Measurements from ENCODE around the gene TCAP.

The TCAP gene

DNA sequence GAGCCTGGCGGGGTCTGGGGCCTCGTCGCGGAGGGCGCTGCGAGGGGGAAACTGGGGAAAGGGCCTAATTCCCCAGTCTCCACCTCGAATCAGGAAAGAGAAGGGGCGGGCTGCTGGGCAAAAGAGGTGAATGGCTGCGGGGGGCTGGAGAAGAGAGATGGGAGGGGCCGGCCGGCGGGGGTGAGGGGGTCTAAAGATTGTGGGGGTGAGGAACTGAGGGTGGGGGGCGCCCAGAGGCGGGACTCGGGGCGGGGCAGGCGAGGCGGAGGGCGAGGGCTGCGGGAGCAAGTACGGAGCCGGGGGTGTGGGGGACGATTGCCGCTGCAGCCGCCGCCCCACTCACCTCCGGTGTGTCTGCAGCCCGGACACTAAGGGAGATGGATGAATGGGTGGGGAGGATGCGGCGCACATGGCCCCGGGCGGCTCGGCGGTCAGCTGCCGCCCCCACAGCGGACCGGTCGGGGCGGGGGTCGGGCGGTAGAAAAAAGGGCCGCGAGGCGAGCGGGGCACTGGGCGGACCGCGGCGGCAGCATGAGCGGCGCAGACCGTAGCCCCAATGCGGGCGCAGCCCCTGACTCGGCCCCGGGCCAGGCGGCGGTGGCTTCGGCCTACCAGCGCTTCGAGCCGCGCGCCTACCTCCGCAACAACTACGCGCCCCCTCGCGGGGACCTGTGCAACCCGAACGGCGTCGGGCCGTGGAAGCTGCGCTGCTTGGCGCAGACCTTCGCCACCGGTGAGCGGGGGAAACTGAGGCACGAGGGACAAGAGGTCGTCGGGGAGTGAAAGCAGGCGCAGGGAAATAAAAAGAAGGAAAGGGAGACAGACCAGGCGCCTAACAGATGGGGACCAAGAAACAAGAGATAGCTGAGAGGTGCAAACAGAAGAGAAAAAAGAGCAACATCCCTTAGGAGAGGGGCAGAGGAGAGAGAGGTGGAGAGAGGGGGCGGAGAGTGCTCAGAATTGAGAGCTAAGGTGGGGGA, 3.1 kb downstream of the TCAP start, which contains the start of gene PNMT:
Gene PNMT (plus strand): TSS at position 509 of the 980 bp plus-strand sequence. CDS start 23 bp downstream, at position 532.
- DNase-seq = peak; percentile 53 to 68

DNA sequence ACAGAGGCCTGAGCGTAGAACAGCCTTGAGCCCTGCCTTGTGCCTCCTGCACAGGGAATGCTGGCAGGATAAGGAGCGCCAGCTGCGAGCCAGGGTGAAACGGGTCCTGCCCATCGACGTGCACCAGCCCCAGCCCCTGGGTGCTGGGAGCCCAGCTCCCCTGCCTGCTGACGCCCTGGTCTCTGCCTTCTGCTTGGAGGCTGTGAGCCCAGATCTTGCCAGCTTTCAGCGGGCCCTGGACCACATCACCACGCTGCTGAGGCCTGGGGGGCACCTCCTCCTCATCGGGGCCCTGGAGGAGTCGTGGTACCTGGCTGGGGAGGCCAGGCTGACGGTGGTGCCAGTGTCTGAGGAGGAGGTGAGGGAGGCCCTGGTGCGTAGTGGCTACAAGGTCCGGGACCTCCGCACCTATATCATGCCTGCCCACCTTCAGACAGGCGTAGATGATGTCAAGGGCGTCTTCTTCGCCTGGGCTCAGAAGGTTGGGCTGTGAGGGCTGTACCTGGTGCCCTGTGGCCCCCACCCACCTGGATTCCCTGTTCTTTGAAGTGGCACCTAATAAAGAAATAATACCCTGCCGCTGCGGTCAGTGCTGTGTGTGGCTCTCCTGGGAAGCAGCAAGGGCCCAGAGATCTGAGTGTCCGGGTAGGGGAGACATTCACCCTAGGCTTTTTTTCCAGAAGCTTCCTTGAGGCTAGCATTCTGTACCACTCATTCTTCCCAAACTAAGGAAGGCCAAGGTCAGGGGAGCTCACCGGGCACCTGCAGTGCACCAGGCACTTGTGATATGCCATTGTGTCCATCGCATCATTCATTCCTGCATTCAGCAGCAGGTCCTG, 5.0 kb downstream of the TCAP start:
- DNase-seq = no peak

DNA sequence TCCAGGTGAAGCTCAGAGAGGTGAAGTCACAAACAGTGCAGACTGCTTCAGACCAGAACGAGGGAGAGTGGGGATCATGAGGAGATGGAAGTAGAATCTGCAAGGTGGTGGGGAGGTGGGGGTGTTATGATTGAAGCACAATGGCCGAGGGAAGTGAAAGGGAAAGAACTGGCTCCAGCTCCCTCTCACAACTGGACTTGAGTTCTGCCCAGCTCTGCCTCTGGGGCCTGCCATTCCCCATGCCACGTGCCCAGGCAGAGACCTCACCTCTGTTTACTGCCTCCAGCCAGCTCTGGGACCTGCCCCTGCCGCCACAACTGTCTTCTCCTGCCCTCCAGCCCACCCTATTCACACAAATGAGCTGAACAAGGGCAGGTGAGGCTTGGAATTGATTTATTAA, 5.6 kb downstream of the TCAP start:
- DNase-seq = no peak

DNA sequence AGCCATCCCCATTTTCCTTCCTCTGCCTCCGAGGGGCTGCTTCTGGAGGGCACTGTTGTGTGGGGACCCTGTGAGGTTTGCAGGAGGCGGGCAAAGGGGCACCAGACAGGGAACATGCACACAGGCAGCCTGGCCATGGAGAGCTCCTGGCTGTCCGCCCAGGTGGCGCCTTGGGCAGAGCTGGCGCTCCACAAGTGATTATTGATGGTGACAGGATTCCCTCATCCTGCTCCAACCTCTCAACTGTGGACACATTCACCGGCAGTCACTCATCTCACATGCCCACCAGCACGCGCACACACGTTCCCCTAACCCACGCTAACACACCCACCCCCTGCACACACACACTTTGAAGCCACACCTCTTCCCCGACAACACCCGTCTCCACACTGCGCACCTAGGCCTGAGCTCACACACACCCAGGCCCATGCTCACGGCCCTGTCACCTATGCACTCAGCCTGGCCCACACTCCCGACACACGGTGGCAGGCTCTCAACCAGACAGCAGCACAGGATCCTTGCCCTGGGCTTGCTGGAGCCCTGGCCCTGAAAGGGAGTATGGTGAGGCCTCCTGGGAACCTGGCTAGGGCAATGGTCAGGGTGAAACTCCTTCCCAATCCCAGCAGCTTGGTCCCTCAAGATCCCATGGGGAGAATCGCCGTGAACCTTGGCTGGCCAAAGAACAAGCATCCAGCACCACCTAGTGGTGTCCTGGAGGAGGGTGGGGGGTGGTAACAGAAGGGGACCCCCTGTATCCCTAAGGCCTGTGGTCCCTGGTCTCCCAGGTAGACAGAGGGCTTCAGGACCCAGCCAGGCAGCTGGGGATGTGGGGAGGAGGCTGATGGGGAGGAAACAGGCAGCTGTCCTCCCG, 6.7 kb downstream of the TCAP start:
- DNase-seq = no peak

DNA sequence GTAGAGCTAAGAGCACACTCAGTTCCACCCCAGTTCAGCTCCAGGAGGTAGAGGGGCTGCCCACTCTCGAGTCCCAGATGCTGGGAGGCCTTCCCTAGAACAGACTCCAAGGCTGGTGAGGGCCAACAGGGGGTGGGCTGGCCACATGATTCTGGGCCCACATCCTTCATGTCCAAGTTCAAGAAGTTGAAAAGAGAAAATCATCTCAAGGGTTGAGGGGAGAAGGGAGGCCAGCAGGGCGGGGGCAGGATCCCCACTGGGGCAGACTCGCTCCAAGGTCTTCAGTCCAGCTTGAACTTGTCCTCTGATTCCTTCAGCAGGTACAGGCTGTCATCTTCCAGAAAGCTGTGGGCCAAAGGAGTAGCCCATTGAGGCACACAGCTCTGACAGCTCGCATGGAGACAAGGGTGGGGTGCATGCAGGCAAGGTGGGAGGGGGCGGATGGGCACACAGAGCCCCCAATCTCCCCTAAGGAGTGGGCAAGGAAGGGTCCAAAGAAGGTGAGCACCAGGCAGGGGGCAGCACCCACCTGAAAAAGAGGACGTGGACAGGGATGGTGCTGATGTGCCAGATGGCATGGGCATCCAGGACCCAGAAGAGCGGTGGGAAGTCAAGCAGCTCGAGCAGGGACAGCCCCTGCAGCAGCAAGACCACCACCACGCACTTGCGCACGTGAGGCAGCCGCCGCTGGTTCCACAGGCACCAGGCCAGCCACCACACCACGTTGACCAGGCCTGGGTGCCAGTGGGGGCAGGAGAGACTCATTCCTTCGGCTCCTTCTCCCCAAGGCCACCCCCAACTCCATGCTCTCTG, 7.6 kb downstream of the TCAP start:
- no peak for DNase-seq

DNA sequence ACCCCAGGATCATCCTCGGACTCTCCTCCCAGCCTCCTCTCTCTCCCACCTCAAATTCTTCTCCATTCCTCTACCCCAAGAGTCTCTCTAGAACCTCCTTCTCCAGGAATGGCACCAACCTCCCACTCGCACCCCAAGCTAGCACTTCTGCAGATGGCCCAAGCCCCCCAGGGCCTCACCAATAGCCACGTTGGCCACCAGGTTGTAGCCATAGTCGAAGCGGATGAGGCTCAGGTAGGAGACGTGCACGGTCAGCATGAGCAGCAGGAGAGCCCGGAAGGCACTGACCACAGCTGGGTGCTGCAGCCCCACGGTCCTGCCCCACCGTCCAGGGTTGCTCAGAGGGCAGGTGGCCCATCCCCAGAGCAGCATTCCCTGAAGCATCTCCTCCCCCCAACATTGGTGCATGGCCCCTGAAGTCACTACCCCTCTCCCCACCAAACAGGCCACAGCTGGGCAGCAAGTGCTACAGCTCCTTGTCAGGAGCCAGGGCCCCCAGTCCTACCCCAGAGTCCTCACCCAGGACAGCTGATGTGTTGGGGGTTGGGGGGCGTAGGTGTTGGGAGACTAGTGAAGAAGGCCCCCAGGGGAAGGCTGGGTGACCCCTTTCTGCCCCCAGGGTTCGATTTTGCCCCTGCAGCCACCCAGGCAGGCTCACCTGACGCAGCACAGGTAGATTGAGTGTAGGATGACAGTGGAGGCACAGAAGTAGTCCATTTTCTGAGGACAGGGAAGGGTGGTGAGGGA, 8.4 kb downstream of the TCAP start:
- DNase-seq = no peak

DNA sequence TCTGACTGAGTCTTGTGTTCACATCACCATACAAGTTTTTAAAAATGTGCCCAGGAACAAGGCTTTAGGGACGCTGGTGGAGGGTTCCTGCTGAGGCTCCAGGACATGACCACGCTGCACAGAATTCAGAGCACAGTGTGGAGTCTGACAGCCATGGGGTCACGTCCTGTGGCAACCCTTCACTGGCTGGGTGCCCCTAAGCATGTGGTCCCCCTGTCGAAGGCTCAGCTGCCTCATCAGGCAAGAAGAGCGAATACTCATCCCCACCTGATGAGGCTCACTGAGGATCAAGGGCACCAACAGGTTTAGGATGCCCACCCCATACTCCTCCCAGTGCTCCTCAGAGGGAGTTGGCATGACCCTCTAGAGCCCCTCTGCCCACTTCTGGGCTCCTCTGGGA, 9.0 kb downstream of the TCAP start:
- DNase-seq = no peak

DNA sequence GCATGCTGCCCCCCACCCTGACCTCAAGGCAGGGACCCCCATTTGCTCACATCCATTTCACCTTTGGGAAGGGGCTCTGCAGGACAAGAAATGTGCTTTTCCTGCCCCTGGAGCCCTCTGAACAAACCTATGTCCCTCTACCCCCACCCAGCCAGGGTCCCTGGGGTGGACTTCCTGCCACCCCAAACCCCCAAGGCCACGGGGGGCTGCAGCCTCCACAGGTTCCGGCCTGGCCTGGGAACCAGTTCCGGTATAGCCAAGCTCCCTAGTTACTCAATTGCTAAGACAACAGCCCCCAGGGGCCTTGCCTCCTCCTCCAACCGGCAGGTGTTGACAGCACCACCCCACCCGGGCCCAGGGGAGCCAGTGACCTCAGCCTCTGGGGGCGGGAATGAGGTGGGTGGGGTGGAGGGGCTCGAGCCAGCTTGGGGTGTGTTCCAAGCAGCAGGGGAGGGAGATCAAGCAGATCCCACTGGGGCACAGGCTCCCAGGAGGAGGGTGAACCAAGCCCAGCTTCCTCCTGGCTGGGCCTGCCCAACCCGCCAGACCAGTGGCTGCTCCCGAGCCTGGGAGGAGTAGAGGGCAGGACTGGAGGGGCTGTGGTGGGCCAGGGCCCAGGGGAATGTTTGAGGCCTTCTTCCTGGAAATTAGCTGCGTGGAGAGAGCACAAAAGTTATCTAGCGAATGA, 9.7 kb downstream of the TCAP start:
- DNase-seq = no peak

DNA sequence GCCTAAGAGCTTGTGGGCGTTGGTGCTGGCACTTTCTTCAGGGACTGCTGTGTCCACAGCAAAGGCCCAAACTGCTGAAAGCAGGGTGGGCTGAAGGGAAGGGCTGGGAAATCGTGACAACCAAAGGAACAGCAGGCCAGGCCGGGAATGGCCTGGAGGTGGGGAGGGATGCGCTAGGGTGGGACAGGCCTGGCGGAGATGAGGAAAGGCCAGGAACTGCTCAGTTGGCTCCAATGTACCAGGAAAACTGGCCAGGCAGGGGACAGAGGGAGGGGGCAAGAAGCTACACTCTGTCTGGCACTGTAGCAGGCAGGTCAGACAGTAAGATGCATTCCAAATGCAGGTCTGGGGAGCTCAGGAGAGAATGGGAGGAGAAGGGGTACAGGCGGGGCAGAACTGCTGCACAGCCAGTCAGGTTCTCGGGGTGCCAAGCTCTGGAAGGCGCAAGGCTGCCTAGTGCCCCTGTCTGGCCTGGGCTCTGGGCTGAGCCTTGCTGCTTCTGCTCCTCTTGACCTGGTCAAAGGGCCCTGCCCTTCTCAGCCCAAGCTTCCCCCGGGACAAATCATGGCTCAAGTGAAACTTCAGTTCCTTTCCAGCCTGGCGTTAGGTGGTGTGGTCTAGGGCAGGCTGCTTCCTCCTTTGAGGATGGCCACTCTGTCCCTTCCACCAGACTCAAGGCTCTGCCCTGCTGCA, 10.4 kb downstream of the TCAP start:
- no peak for DNase-seq

DNA sequence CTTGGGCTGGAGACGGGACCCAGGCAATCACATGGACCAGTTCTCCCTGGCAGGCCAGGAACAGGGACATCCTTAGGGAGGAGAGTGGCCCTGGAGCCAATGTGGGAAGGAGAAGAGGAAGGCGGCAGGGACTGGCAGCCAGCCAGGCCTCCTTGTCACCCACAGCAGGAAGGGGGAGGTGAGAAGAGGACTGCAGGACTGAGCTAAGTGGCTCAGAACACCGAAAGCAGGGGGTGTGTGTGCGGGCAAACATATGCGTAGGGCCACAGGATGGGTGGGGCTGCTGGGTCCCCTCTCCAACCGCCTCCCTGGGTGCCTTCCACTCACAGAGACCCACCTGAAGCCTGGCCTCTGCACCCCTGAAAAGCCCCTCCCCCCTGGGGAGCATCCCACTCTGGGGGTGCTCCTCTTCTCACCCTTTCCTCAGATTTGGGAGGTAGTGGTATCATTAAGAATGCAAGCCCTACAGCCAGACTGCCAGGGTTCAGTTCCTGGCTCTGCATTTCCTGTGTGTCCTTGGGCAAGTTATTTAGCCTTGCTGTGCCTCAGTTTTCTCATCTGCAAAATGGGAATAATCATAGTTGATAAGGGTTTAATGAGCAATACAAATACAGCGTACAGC, 11.2 kb downstream of the TCAP start:
- DNase-seq = no peak

DNA sequence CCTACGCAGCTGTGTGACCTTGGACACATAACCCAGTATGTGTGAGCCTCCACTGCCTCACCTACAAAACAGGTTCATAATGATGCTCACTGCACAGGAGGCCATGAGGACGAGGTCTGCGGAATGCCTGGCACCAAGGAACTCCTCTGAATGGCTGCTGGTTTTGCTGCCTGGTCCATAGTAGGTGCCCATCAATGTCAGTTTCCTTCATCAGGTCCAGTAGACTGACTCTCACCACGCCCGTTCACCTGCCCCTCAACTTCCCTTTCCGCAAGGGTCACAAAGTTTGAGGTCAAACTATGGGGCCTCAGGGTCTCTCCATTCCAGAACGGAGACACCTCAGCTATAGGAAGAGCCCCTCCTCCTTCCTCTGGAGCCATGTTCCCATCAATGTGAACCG, 11.9 kb downstream of the TCAP start:
- no peak for DNase-seq

DNA sequence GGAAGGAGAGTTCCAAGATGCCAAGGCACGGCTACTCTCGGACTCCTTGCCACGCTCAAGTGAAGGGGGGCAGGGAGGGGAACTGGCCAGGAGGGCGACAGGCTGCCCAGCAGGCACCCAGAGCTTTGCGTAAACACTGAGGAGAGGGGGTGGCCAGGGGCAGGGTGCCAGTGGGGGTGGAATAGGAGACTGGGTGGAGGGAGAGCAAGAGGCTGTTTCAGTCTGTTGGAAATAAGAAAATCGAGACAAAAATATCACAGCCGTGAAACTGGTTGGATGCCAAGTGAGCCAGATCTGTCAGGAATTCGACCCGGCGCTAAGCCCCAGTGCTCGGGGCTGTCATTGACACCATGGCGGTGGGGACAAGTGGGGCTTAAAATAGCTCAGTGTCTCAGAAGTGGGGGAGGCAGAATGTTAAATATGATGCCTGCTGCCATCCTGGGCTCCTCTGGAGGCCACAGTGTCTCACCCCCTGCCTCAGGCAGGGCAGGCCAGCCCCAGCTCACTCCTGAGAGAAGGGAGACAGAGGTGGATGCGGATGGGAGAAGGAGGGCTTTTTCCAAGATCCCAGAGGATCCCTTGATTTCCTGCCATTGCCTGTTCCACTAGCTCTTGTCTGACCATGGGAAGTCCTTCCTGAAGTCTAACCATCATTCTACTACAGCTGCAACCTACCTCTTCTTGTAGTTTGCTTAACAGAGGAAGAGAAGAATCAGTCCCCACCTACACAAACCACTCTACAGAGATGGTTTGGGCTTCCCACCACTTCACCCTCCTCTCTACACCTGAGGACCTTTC, 12.6 kb downstream of the TCAP start:
- DNase-seq = no peak

DNA sequence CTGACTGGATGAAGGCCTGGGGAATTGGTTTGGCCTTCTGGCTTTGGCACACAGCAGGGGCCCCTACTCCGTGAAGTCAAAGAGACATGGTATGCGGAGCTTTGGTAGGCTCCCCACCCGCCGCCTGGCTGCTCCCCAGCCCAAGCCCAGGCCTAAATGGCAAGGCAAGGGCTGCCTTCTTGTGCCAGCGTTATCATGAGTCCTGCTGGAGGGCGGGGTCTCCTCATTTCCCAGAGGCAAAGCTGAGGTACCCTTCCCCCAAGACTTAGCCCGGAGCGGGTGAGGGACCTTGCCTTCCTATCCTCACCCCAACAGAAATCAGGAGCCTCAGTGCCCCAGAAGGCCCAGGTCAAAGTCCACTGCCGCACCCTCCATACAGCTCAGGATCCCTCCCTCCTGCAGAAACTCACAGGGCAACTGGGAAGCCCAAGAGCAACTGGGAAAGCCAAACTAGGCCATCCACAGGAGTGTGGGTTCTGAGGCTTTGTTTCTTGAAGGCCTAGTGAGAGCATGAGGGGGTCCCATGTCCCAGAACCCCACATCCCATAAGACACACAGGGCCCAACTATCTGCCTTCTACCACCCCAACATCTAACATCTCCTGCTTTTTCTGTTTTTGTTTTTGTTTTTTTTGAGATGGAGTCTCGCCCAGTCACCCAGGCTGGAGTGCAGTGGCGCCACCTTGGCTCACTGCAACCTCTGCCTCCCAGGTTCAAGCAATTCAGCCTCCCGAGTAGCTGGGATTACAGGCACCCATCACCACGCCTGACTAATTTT, 13.4 kb downstream of the TCAP start:
- DNase-seq = no peak

DNA sequence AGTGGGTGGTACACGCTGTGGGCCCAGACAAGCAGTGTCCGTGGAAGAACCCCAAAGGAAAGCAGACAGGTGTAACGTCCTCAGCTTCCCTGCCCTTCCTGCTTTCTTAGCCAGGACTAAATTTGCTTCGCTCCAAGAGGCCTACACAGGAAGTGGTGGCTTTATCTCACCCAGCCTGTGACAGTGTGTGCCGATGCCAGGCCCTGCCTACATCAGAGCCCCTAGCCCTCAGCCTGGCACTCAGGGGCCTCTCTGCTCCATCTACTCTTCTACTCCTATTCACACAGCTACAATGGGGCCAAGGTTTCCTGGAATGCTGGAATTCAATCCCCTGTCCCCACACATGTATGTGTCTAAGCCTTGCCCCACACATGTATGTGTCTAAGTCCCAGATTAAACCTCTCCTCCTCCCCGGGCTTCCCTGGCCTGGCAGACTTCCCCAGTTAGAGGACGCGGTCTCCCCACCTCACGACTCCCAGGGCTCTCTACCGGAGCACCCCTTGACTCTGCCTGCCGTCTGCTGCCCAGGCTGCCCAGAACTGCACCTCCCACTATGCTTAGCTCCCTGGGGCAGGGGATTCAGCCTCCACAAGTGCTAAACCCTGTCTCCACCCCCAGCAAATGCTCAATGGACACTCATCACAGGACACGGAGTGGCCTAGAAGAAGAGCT, 14.5 kb downstream of the TCAP start:
- DNase-seq = no peak

DNA sequence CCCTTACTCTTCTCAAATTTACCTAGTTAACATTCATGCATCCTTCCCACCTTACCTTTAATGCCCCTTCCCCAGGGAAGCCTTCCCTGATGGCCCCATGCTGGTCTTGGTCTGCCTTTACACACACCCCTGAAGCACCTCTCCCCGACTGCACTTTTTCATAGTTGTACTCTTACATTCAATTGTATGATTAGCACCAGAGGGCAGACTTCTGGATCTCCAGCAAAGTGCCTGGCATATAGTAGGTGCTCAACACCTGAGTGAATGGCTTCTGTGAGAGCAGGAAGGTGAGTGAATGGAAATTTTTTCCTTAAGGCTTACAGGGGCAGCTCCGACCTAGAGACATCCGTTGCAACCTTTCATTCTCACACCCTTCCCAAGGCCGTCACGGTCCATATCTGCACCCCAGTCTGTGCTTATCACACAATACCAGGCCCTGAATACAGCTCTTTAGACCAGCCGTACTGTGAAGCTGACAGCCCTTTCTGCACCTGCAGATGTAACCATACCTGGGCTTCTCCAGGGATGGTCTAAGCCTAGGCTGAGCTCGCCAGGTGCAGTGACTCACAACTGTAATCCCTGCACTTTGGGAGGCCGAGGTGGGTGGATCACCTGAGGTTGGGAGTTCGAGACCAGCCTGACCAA, 18.3 kb downstream of the TCAP start:
- DNase-seq = no peak

DNA sequence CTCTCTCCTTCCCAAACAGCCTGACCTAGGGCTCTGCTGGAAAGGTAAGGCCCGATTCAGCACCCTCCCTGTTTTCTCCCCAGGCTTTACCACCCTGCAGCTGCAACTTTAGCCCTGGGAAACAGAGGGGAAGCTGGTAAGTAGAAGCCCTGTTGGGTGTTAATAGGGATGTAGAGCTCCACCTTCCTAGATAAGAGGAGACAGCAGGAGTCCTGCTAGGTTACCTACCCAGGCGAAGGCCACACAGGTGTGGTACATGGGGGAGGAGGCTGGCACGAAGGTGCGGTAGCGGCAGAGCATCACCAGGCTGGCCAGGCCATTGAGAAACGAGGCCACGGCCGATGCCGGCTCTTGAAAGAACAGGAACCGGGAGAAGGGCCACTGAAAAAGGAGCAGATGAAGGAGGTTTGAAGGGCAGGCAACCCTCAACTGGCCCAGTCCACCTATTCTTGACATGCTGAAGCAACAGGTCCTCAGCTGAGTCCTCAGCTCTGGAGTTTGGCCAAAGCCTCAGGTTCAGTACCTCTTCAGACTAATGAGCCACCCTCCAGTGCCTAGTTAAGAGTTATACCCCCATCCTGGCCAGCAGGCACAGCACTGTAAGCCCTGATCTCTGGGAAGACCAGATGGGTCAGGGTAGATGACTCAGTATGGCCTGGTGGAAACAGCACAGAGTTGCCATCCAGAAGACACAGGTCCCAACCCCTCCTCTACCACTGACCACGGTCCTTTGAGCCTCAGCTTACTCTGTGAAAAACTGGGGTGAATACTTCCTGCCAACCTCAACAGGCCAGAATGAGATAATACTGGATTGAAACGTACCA, 19.4 kb downstream of the TCAP start:
- no peak for DNase-seq
